ENCODE data around the gene NOC2L. TPM values are rescaled to one million over a fixed set of nuclear protein-coding genes. Genes with fewer than 3 reads are reported as not detected.

The NOC2L gene
- total and polyA plus RNA-seq, 9 of the 15 experiments (the other 6 are each of a cell fraction or from before 2014, with no cell fraction given), result 4.0 to 410 (median 200) TPM

- TF ChIP-seq HMBOX1 (IDR thresholded peaks at IDR 0.05) (no peak), FOXA1 (IDR thresholded peaks at IDR 0.05; ENCODE audit: borderline replicate concordance) (no peak), CEBPB (tag; IDR thresholded peaks at IDR 0.05) (no peak), TCF15 (CRISPR knock-in tag; IDR thresholded peaks at IDR 0.05) (no peak), RNF2 (IDR thresholded peaks at IDR 0.05) (0 out of 2 replicates have a peak, but pooled peaks have one; percentile 45), JUNB (CRISPR knock-in tag; conservative IDR thresholded peaks at IDR 0.05) (no peak), SPI1 (IDR thresholded peaks at IDR 0.05; ENCODE audit: borderline replicate concordance, low read depth, low read length) (peak; percentile 66), ATF1 (CRISPR knock-in tag; IDR thresholded peaks at IDR 0.05) (no peak), ATF1 (tag; IDR thresholded peaks at IDR 0.05) (peak; percentile 47), WHSC1 (IDR thresholded peaks at IDR 0.05; ENCODE audit: low read length) (no peak), CREB3 (tag; conservative IDR thresholded peaks at IDR 0.05; ENCODE audit: low read depth) (no peak), ZNF584 (CRISPR knock-in tag; IDR thresholded peaks at IDR 0.05; ENCODE audit: low read depth) (no peak), GABPB2 (CRISPR knock-in tag; conservative IDR thresholded peaks at IDR 0.05) (no peak), NEUROD1 (IDR thresholded peaks at IDR 0.05; ENCODE audit: borderline replicate concordance, low read depth, low read length, partially characterized antibody) (peak; percentile 56), ZNF445 (CRISPR knock-in tag; IDR thresholded peaks at IDR 0.05; ENCODE audit: low read depth) (no peak)
- TF ChIP-seq, protein P1, sequence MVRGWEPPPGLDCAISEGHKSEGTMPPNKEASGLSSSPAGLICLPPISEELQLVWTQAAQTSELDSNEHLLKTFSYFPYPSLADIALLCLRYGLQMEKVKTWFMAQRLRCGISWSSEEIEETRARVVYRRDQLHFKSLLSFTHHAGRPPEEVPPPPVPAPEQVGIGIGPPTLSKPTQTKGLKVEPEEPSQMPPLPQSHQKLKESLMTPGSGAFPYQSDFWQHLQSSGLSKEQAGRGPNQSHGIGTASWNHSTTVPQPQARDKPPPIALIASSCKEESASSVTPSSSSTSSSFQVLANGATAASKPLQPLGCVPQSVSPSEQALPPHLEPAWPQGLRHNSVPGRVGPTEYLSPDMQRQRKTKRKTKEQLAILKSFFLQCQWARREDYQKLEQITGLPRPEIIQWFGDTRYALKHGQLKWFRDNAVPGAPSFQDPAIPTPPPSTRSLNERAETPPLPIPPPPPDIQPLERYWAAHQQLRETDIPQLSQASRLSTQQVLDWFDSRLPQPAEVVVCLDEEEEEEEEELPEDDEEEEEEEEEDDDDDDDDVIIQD (CRISPR knock-in tag; IDR thresholded peaks at IDR 0.05), result no peak
These were observed 54.6 kb downstream of the NOC2L start (continued) for GRCh38 chr1:904310-904950.
